MCF 10A (cell line): Measurements from ENCODE around the gene SURF6. TPM values are rescaled to one million over a fixed set of nuclear protein-coding genes. Genes with fewer than 3 reads are reported as not detected.

ENCODE experiments used
- BruUV-seq: library from RNA; stranded (reverse); fragments of 400-500 nt; replicated peaks from 2 replicates; lab custom pipeline; 2021; lab: Mats Ljungman, UMichigan
- CTCF ChIA-PET: fragments of 300-600 bp; sonication (Branson Sonifier 250); formaldehyde crosslinking; extraction: SDS; loops from one replicate; lab custom pipeline; 2021; ENCODE audit warnings: antibody characterized with exemption, inconsistent platforms; lab: Yijun Ruan, JAX
- POLR2A ChIA-PET: fragments of 300-600, 350-650 bp; sonication (Branson Sonifier 250); formaldehyde crosslinking; extraction: SDS; loops from one replicate; lab custom pipeline; 2020; ENCODE audit warnings: antibody characterized with exemption, inconsistent platforms; lab: Yijun Ruan, JAX
- DNase-seq: peaks from one replicate; pipeline ENCODE4 v3.0.0-alpha.2; 2018; ENCODE audit not compliant: unreplicated experiment
- H3K27ac Mint-ChIP-seq: one replicate; pipeline ENCODE4 v1.8.0; 2022; ENCODE audit warnings: mild to moderate bottlenecking, low read depth, mixed read lengths; ENCODE audit not compliant: unreplicated experiment
- H3K27me3 Mint-ChIP-seq: one replicate; pipeline ENCODE4 v1.8.0; 2022; ENCODE audit warnings: mixed read lengths; ENCODE audit not compliant: insufficient read depth, unreplicated experiment
- H3K36me3 Mint-ChIP-seq: one replicate; pipeline ENCODE4 v1.8.0; 2022; ENCODE audit warnings: mild to moderate bottlenecking, moderate library complexity, mixed read lengths; ENCODE audit not compliant: insufficient read depth, unreplicated experiment
- H3K4me1 Mint-ChIP-seq: one replicate; pipeline ENCODE4 v1.8.0; 2022; ENCODE audit warnings: mixed read lengths; ENCODE audit not compliant: insufficient read depth, unreplicated experiment
- H3K4me3 Mint-ChIP-seq: one replicate; pipeline ENCODE4 v1.8.0; 2022; ENCODE audit warnings: mild to moderate bottlenecking, moderate library complexity, mixed read lengths; ENCODE audit not compliant: unreplicated experiment
- H3K9me3 Mint-ChIP-seq: one replicate; pipeline ENCODE4 v1.8.0; 2022; ENCODE audit warnings: mixed read lengths; ENCODE audit not compliant: unreplicated experiment
- CTCF ChIP-seq: fragments of 200-600 bp; IDR thresholded peaks from one replicate; pipeline ENCODE4 v1.8.0; 2022; ENCODE audit warnings: antibody characterized with exemption, mild to moderate bottlenecking; ENCODE audit not compliant: unreplicated experiment
- intact Hi-C: fragments of 100-400 bp; cut with micrococcal nuclease; formaldehyde crosslinking; loops from 2 replicates; pipeline ENCODE4 v1.14.1; 2022
- total RNA-seq: library from RNA; stranded (reverse); gene quantifications from 2 replicates; pipeline ENCODE4 v1.2.3, GENCODE V29; 2022

SURF6 gene
- total RNA-seq, 1 experiment from 2014 or later = 40.5 TPM

- no peak overlapping the region for H3K27ac Mint-ChIP-seq
- ChIA-PET POLR2A (interaction anchor here (0.6 kb wide), 1 partner anchor 36 kb away, joined by 3 read pairs; the partner anchor contains the start of genes MED22 and RPL7A), CTCF (no interaction called here)
- BruUV-seq = no TSS peak
- H3K27me3 Mint-ChIP-seq = no peaks in the 10 kb centered on the region
- H3K9me3 Mint-ChIP-seq = no peaks in the 10 kb centered on the region
- H3K4me3 Mint-ChIP-seq = no peak overlapping the region
- peaks cover 1% of the 10 kb centered on the region for H3K4me1 Mint-ChIP-seq
- DNase-seq = no peak
- TF ChIP-seq CTCF = no peak
- intact Hi-C loops = no loop called here
- H3K36me3 Mint-ChIP-seq = no peaks in the 10 kb centered on the region
Measured at GRCh38 chr9:133383438-133383837, 47.5 kb upstream of the SURF6 start.

GRCh38 chr9:133382507-133383141 is 46.6 kb upstream of the SURF6 start:
- no peak for DNase-seq
- Mint-ChIP-seq H3K4me1 (peaks cover 9% of the 10 kb centered on the region), H3K9me3 (no peaks in the 10 kb centered on the region), H3K27me3 (no peaks in the 10 kb centered on the region), H3K36me3 (no peaks in the 10 kb centered on the region), H3K27ac (no peak overlapping the region), H3K4me3 (no peak overlapping the region)
- no peak for TF ChIP-seq CTCF
- ChIA-PET POLR2A (no interaction called here), CTCF (no interaction called here)
- intact Hi-C loops = no loop called here
- BruUV-seq = no TSS peak

GRCh38 chr9:133380734-133381133 is 44.7 kb upstream of the SURF6 start:
- Mint-ChIP-seq H3K27me3 (no peaks in the 10 kb centered on the region), H3K27ac (no peak overlapping the region), H3K4me3 (no peak overlapping the region), H3K4me1 (peaks cover 15% of the 10 kb centered on the region), H3K36me3 (no peaks in the 10 kb centered on the region), H3K9me3 (no peaks in the 10 kb centered on the region)
- DNase-seq = no peak
- BruUV-seq = no TSS peak
- intact Hi-C loops = no loop called here
- CTCF ChIA-PET = no interaction called here
- POLR2A ChIA-PET = no interaction called here
- no peak for TF ChIP-seq CTCF

GRCh38 chr9:133379153-133380086 is 43.4 kb upstream of the SURF6 start:
- BruUV-seq = no TSS peak

More at GRCh38 chr9:133379153-133380086, 43.4 kb upstream of the SURF6 start:
- intact Hi-C loops = no loop called here
- Mint-ChIP-seq H3K9me3 (no peaks in the 10 kb centered on the region), H3K36me3 (peaks cover 7% of the 10 kb centered on the region), H3K27ac (no peak overlapping the region), H3K4me3 (no peak overlapping the region), H3K27me3 (no peaks in the 10 kb centered on the region), H3K4me1 (peaks cover 20% of the 10 kb centered on the region)
- no peak for TF ChIP-seq CTCF
- ChIA-PET CTCF (interaction anchor here (0.6 to 1.4 kb wide), 2 partner anchors 31 to 108 kb away, joined by 3 read pairs; no protein-coding TSS in a partner anchor), POLR2A (interaction anchor here (0.6 to 3.4 kb wide), 3 partner anchors 23 to 34 kb away, joined by 3 to 33 read pairs (median 3); partner anchors contain the start of genes SURF1 and SURF2)
- no peak for DNase-seq
